ENCODE data around the gene WIPF1. TPM values are rescaled to one million over a fixed set of nuclear protein-coding genes. Genes with fewer than 3 reads are reported as not detected.
A peak's percentile ranks its signal among the peaks of the same experiment; 100 is the strongest.

WIPF1 gene
- polyA plus RNA-seq, 1 experiment: 34.9 TPM

DNA sequence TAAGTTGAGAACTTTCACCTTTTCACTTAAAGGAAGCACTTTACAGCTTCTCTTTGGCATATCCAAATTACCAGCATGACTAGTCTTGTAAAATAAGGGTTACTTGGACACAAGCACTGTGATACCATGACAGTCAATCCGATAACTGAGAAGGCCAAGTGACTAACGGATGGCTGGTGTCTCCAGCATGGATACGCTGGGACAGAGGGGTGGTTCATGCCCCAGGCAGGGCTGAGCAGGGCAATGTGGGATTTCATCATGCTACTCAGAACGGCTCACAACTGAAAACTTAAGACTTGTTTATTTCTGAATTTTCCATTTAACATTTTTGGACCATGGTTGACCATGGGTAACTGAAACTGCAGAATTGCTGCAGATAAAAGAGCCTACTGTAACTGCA lies 67.7 kb downstream of the WIPF1 start:
- Histone ChIP-seq H3K36me3 (ENCODE audit: control insufficient read depth, insufficient read depth, low read length) (no peaks in the 10 kb centered on the region), H3K4me3 (ENCODE audit: low read depth, low read length) (no peak overlapping the region), H3K27me3 (ENCODE audit: control insufficient read depth, insufficient read depth, low read length) (peaks cover 2% of the 10 kb centered on the region; the same call in 1 of the 2 replicates)
- ChIA-PET CTCF (no interaction called here), POLR2A (no interaction called here)
- TF ChIP-seq CTCF (IDR thresholded peaks at IDR 0.05; ENCODE audit: insufficient read depth, low read depth, low read length): no peak
- no peak for DNase-seq (ENCODE audit: low read depth)

DNA sequence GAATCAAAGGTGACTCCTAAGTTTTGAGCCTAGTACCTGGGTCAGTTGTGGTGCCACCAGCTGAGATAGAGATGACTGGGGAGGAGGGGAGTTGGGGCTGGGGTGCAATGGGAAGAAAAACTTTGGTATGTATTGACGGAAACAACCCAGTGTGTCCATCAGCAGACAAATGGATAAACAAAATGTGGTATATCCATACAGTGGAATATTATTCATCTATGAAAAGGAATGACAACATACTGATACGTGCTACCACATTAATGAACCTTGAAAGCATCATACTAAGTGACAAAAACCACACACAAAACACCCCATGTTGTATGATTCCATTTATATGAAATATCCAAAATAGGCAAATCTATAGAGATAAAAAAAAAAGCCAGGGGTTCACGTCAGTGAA lies 69.6 kb downstream of the WIPF1 start:
- no peak overlapping the region for H3K4me3 ChIP-seq (ENCODE audit: low read depth, low read length)
- POLR2A ChIA-PET: no interaction called here
- no peaks in the 10 kb centered on the region for H3K36me3 ChIP-seq (ENCODE audit: control insufficient read depth, insufficient read depth, low read length)
- CTCF ChIA-PET: no interaction called here
- peaks cover 3% of the 10 kb centered on the region; the same call in 1 of the 2 replicates for H3K27me3 ChIP-seq (ENCODE audit: control insufficient read depth, insufficient read depth, low read length)
- DNase-seq (ENCODE audit: low read depth): no peak
- no peak for TF ChIP-seq CTCF (IDR thresholded peaks at IDR 0.05; ENCODE audit: insufficient read depth, low read depth, low read length)

GRCh38 chr2:174527101-174527721 lies 70.4 kb downstream of the WIPF1 start:
- POLR2A ChIA-PET: no interaction called here
- no peak for DNase-seq (ENCODE audit: low read depth)
- H3K4me3 ChIP-seq (ENCODE audit: low read depth, low read length): no peak overlapping the region
- CTCF ChIA-PET: no interaction called here
- TF ChIP-seq CTCF (IDR thresholded peaks at IDR 0.05; ENCODE audit: insufficient read depth, low read depth, low read length): no peak
- peaks cover 3% of the 10 kb centered on the region; the same call in 1 of the 2 replicates for H3K27me3 ChIP-seq (ENCODE audit: control insufficient read depth, insufficient read depth, low read length)
- no peaks in the 10 kb centered on the region for H3K36me3 ChIP-seq (ENCODE audit: control insufficient read depth, insufficient read depth, low read length)

GRCh38 chr2:174524527-174524926 lies 73.1 kb downstream of the WIPF1 start:
- Histone ChIP-seq H3K36me3 (ENCODE audit: control insufficient read depth, insufficient read depth, low read length) (no peaks in the 10 kb centered on the region), H3K27me3 (ENCODE audit: control insufficient read depth, insufficient read depth, low read length) (peaks cover 4% of the 10 kb centered on the region; the same call in 1 of the 2 replicates), H3K4me3 (ENCODE audit: low read depth, low read length) (no peak overlapping the region)
- no peak for DNase-seq (ENCODE audit: low read depth)
- no peak for TF ChIP-seq CTCF (IDR thresholded peaks at IDR 0.05; ENCODE audit: insufficient read depth, low read depth, low read length)
- CTCF ChIA-PET: no interaction called here
- POLR2A ChIA-PET: interaction anchor here (0.6 kb wide), 1 partner anchor 53 kb away, joined by 14 read pairs; no protein-coding TSS in a partner anchor

DNA sequence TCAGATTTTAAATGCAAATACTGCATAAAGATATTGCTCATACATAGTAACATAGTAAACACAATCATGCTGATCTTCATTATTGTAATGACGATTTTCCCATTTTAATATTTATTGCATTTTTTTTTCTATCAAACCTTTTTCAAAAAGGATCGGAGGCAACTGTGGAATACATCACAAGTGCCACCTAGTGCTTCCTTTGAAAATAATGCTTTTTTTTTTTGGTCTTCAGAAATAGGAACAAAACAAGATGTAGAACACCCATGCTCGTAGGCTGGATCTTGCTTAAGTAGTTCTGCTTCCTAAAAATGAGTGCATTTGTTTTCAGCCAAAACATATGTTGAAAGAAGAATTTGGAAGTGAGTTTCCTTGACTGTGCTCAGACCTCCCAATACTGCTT lies 75.1 kb downstream of the WIPF1 start:
- H3K36me3 ChIP-seq (ENCODE audit: control insufficient read depth, insufficient read depth, low read length): no peaks in the 10 kb centered on the region
- CTCF ChIA-PET: interaction anchor here (0.8 to 3.1 kb wide), 5 partner anchors 20 to 62 kb away, joined by 3 to 22 read pairs (median 3); no protein-coding TSS in a partner anchor
- DNase-seq (ENCODE audit: low read depth): no peak
- POLR2A ChIA-PET: no interaction called here
- TF ChIP-seq CTCF (IDR thresholded peaks at IDR 0.05; ENCODE audit: insufficient read depth, low read depth, low read length): peak; percentile 28; the same call in 1 of the 2 replicates
- H3K27me3 ChIP-seq (ENCODE audit: control insufficient read depth, insufficient read depth, low read length): peaks cover 4% of the 10 kb centered on the region; the same call in 1 of the 2 replicates
- H3K4me3 ChIP-seq (ENCODE audit: low read depth, low read length): no peak overlapping the region
